Stimulated activated CD4-positive, alpha-beta T cell treated with anti-CD3 and anti-CD28 coated beads, Interleukin-1b, Interleukin-23, amount 100 ng/mL, for 4 hours (primary cell): ENCODE data around the gene DHRS2.
"Not testable (repeated sequence)": the region's sequence is repeated elsewhere in the genome, so short reads cannot be mapped to it uniquely, and the experiment has no call there.

ENCODE experiments used
- DNase-seq, 2 donors: peaks; one replicate each; pipeline ENCODE4 v3.0.0-alpha.2; 2020; ENCODE audit warnings: low read depth in 2 of 2

Gene DHRS2

DNA sequence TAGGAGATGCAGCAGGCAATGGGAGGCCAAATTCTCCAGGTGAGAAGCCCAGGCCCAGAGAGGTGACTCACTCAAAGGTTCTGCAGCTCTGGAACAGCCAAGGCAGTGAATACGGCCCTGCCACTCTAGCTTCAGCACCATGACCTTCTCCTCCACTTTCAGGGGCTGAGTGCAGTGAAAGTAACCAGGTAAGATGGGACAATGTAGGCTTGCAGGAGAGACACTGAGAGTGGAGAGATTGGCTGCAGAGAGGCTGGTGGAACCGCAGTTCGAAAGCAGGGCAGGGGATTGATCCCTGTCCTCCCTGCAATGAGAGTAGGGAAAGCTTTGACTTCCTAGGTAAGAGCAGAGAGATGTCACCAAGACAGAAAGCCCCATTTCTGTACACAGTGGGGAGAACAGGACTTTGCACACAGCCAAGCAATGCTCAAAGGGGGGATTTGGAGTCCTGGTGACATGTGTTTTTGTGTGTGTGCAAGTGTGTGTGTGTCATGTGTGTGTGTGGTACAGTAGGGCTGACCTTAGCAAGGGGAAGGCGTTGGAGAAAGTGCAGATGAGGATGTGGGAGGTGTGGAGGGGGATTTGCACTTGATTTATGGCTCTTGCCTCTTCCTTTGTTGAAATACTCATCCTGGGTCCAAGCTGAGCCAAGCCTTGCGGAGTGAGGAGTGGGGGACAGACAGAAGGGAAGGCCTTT lies 12.7 kb downstream of the DHRS2 start:
- no peak for DNase-seq

DNA sequence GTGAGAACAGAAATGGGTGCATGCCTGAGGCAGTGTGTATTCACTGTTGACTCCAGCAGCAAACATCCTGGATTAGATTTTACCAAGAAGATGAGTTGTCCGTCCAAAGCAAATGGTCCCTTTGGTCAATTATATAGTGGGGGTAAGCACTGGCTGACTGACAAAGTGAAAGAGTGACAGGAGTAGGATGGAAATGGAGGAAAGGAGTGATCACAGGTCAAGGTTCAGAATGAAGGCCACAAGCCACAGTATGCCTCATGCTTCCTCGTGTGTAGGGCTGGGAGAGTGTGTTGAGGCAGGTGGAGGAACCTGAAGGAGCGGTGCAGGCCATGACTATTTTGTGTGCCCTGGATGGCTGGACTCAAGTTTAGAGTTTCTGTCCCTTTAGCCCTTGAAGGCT lies 14.3 kb downstream of the DHRS2 start:
- DNase-seq, result no peak

DNA sequence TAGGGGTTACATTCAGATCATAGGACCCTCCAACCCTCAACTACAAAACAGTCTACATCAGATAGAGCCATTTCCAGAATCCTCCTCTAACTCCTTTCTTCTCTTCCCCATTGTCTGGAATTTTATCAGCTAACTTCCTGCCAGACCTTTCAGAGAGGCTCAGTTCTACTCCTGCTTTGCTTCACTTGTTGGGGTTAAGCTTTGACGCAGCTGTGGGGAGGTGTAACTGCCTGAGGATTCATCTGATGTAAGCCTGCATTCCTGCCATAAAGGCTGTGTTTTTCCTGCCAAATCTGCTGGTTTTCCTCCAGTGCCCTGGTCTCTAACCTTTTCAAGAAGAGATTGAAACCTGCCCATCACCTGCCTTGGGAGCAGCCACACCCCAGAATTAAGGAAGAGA lies 16.9 kb downstream of the DHRS2 start:
- no peak for DNase-seq

GRCh38 chr14:23654231-23654630 lies 18.1 kb downstream of the DHRS2 start:
- DNase-seq, result no peak

GRCh38 chr14:23657959-23658470 lies 21.9 kb downstream of the DHRS2 start:
- DNase-seq, result no peak

DNA sequence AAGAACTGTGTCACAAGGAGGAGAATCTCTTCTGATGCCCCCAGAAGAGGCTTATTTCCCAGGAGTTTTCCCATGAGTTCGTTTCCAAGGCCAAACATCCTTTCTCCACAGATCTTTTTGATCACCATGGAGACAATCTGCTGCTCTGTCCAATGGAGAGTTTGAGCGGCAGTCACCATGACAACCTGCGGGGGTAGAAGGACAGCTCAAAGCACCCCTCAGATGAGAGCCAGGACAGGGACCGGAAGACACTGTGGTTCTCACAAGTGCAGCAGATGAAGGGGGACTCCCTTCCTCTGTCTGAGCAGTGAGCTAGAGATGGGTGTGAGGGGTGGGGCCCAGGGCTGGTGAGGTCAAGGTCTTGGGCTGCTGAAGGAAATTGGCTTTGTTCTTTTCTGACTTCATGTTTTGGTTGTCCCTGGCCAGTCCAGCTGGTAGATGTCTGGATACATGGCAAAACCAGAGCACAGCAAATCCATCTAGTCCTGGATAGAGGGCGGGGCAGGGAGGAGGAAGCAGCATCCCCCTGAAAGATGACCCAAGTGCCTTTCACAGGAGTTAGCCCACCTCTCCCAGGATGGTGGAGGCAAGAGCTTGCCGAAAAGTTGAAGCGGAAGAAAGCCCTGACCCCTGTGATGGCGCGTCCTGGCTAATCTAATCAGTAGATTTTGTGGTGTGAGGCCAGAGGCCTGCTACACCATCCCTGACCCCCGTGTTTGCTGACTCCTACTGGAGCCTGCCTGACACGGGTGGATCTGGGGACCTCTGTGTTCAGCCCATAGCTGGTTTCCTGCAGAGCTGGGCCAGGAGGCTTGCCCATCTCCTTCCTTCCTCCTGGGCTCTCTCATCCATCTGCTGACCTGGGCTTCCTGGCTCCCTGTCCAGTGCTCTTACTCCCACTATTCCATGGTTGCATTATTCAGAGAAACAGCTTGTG lies 24.4 kb downstream of the DHRS2 start:
- DNase-seq, result no peak

GRCh38 chr14:23661542-23661941 lies 25.4 kb downstream of the DHRS2 start:
- no peak for DNase-seq

DNA sequence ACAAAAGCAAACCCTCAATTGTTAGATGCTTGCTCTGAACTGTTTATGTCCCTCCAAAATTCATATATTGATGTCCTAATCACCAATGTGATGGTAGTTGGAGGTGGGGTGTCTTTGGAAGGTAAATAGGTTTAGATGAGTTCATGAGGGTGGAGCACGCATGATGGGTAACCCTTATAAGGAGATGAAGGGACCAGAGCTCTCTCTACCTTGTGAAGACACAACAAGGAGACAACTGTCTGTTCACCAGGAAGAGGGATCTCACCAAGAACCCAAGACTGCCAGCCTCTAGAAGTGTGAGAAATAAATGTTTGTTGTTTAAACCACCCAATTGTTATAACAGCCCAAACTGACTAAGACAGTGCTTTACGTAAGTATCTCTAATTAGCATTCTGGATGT lies 27.0 kb downstream of the DHRS2 start:
- DNase-seq, result no peak

DNA sequence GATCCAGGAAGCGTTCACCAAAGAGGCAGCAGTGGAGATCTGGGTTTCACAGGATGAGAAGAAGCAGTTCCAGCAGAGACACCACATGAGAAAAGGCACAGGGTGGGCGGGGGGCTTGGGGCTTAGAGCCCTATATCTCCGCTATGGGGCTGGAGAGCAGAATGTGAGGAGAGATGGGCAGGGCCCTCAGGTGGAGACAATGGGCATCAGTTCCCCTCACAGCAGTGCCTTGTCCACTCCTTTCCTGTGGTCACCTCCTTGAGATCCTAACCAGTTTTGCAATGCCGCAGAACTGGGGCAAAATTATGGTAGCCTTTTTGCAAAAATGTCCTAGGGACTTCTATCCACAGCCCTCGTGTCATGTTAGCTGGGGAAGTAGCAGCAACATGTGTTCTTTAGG lies 27.5 kb downstream of the DHRS2 start:
- DNase-seq, result no peak

- DNase-seq, result no peak
These were observed 28.2 kb downstream of the DHRS2 start for GRCh38 chr14:23664207-23664885.

GRCh38 chr14:23665302-23666016 lies 29.3 kb downstream of the DHRS2 start:
- no peak for DNase-seq

DNA sequence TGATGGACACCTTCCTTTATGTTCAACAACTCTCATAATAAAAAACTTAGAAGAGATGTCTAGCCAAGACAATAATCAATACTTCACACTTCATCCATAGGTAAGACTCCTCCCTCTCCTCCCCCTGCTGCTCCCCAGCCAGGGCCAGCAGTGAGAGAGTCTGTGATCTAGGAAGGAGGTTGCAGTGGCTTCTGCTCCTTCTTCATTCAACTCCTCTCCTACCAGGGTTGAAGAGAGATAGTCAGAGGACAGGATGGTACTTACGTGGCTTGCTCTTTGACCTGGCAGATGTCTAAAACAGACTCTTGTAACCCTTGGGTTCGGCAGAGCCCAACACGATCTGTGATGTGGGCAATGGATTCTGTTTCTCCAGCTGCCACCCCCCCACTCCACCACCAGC lies 31.0 kb downstream of the DHRS2 start:
- DNase-seq, result no peak

- no peak for DNase-seq
These were observed 33.3 kb downstream of the DHRS2 start for GRCh38 chr14:23669441-23669840.

DNA sequence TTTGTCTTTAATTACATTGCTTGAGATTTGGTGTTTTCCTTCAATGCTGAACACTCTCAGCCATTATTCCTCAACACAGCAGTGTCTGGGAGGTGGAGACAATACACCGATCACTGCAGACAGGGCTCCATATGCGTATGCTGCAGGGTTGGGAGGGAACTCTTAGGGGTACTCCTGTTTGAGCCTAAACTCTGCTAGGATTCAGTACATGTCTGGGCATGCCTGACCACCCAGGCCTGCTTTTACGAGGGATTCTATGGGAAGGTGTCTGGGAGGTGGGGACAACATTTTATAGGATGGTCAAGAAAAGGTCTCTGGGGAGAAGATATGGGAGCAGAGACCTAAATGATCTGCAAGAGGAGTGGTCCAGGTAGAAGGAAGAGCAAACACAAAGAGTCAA lies 34.3 kb downstream of the DHRS2 start:
- no peak for DNase-seq

- DNase-seq, result no peak
These were observed 36.0 kb downstream of the DHRS2 start for GRCh38 chr14:23672200-23672599.

- DNase-seq, result no peak
These were observed 39.2 kb downstream of the DHRS2 start for GRCh38 chr14:23675337-23675736.

- DNase-seq, result no peak
These were observed 39.7 kb downstream of the DHRS2 start for GRCh38 chr14:23675906-23676305.

- DNase-seq, result no peak
These were observed 45.2 kb downstream of the DHRS2 start for GRCh38 chr14:23681337-23681736.

DNA sequence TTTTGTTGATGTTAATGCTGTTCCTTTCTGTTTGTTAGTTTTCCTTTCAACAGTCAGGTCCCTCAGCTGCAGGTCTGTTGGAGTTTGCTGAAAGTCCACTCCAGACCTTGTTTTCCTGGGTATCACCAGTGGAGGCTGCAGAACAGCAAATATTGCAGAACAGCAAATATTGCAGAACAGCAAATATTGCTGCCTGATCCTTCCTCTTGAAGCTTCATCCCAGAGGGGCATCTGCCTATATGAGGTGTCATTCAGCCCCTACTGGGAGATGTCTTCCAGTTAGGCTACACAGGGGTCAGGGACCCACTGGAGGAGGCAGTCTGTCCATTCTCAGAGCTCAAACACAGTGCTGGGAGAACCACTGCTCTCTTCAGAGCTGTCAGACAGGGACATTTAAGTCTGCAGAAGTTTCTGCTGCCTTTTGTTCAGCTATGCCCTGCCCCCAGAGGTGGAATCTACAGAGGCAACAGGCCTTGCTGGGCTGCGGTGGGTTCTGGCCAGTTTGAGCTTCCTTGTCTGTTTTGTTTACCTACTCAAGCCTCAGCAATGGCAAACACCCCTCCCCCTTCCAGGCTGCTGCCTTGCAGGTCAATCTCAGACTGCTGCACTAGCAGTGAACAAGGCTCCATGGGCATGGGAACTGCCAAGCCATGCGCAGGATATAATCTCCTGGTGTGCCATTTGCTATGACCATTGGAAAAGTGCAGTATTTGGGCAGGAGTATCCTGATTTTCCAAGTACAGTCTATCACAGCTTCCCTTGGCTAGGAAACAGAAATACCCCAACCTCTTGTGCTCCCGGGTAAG lies 53.7 kb downstream of the DHRS2 start:
- DNase-seq, result not testable (repeated sequence)

DNA sequence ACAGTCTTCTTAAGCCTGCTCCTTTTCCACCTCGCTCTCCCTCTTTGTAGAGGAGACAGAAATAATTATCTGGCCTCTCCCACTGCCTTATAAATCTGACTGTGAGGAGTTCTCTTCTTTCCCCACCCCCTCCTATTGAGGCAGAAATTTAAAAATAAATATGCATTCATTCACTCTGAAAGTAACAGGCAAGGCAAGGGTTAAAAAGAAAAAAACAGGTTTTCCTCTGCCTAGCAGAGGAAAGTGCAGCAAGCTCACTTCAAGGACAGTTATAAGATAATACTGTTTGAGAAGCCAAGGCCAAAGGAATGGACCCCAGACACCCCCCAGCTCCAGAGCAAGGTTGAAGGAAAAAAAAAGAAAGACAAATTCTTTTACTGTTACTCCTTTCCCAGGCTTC lies 56.3 kb downstream of the DHRS2 start:
- DNase-seq, result no peak

DNA sequence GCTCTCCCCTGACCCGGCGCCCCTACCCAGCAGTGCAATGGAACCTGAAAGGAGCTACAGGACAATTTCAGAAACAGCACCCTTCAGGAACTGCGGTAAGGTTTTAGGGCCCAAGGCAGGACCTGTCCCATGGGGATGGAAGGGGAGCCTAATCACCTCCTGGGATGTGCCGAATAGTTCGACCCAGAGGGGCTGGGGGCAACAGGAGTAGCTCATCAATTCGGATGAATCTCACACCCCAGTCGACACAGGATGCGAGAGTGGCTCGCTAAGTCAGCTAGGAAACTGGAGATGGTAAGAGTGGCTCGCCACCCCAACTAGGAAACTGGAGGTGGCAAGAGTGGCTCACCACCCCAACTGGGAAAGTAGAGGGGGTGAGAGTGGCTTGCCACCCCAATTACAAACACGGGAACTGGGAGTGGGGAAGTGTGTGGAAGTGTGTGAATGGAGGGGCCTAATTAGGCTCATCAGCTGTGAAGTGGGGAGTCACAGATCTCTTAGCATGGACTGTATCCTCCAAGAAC lies 57.1 kb downstream of the DHRS2 start:
- DNase-seq, result no peak
